Kasumi-1 (cell line): ENCODE results near the gene SMIM14.
"Not testable (repeated sequence)": the region's sequence is repeated elsewhere in the genome, so short reads cannot be mapped to it uniquely, and the experiment has no call there.

Experiments
- DNase-seq, 2 experiments: peaks; one replicate each; lab custom pipeline; 2025; lab: John Stamatoyannopoulos, UW

SMIM14 gene

DNA sequence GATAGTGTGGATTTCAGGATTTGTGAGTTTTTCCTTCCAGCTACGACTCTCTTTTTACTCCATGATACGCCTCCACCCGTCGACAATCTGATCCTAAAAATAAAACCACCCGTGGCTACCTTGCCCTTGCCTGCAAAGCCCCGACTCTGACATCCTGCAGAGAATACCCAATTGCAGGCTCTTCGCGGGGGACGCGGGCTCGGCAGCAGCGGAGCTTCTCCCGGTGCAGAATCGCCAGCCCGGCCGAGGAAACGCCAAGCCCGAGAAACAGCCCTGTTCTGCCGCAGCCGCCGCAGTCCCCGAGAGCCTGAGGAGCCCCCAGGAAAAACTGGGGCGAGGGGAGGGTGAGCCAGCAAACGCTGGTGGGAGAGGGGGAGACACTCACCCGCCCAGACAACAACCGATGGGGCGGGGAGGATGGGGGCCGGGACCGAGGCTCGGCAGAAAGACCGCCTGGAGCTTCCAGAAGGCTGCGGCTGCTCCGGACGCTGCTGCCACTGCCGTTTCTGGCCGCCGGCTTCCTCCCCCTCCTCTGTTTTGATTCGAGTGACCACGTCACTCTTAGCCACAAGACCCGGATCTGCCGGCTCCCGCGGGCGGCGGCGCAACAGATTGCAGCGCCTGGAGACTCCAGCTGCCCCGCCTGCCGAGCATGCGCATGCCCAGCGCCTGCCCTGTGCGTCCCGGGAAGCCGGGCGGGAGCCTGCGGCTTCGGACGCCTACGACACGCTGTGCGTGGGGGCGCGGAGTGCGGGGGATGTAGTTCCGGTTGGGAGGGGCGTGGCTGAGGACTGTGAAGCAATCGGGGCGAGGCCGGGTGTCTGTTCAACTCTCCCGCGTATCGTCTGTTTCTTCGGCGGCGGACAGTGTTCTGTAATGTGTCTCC lies at the start of gene SMIM14:
Gene SMIM14 (minus strand): TSS at position 512 of the 886 bp plus-strand sequence. CDS start 33,720 bp downstream, outside the sequence.
- peak; percentile 87 to 89 for DNase-seq

DNA sequence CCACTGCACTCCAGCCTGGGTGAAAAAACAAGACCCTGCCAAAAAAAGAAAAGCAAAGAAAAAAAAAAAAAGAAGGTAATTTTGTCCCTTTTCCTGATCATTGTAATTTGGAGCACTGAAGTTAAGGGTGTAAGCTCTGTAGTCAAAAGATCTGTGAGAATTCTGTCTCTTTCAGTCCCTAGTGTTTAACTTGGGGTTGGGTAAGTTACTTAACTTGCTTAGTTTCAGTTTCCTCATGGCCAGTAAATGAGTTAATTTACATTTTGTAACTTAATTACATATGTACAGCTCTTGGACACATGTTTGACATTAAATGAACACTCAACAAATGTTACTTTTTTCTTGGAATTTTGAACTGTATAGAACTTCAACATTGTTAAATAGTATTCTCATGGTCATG lies 48.3 kb upstream of the SMIM14 start:
- no peak for DNase-seq

GRCh38 chr4:39685990-39686389 lies 47.3 kb upstream of the SMIM14 start:
- DNase-seq = no peak

GRCh38 chr4:39682138-39682537 lies 43.5 kb upstream of the SMIM14 start:
- DNase-seq = no peak

DNA sequence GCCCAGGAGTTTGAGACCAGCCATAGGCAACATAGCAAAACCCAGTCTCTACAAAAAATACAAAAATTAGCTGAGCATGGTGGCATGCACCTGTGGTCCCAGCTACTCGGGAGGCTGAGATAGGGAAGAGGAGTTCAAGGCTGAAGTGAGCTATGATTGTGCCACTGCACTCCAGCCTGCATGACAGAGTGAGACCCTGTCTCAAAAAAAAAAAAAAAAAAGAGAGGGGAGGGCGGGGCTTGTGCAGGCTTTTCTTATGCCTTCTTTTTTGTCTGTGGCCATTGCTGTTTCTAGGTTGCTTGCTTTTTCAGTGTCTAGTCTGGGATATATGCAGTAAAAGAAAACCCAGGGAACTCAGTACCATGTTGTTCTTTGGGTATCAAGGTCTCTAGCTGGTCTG lies 42.3 kb upstream of the SMIM14 start:
- DNase-seq = not testable (repeated sequence)

DNA sequence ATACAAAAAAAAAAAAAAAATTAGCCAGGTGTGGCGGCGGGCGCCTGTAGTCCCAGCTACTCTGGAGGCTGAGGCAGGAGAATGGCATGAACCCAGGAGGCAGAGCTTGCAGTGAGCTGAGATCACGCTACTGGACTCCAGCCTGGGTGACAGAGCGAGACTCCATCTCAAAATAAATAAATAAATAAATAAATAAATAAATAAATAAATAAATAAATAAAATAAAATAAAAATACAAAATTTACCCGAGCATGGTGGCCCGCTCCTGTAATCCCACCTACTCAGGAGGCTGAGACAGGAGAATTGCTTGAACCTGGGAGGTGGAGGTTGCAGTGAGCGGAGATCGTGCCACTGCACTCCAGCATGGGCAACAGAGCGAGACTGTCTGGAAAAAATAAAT lies 37.0 kb upstream of the SMIM14 start:
- DNase-seq = not testable (repeated sequence)

GRCh38 chr4:39670296-39670695 lies 31.6 kb upstream of the SMIM14 start:
- DNase-seq = not testable (repeated sequence)

- no peak for DNase-seq
Observed at GRCh38 chr4:39668887-39669286, 30.2 kb upstream of the SMIM14 start.

DNA sequence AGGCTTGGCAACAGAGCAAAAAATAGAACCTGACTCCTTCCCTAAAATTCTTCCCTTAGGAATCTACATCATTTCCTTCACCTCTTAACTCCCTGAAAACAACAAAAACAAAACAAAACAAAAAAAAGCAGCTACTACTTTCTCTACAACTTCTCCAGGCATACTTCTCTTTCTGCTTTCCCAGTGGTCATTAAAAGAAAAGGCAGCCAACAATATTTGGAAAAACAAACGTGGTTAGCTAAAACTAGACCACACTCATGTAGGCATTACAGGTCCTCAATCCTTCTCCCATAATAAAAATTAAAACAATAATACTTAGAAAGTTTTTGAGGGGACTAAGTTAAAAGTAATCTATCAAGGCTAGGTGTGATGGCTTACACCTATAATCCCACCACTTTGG lies 29.0 kb upstream of the SMIM14 start:
- no peak for DNase-seq

- DNase-seq = no peak
Observed at GRCh38 chr4:39664828-39665731, 26.4 kb upstream of the SMIM14 start.

DNA sequence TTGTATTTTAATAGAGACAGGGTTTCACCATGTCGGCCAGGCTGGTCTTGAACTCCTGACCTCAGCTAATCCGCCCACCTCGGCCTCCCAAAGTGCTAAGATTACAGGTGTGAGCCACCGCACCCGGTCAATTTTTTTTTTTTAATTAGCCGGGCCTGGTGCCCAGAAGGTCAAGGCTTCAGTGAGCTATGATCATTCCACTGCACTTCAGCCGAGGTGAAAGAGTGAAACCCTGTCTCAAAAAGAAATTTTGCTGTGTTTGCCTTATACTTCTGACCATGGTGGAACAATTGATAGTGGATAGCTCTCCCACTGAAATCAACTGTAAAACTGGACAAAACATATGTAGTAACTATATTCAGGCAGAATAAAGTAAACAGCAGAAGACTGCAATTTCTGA lies 24.0 kb upstream of the SMIM14 start:
- no peak for DNase-seq

- no peak for DNase-seq
Observed at GRCh38 chr4:39660757-39661156, 22.1 kb upstream of the SMIM14 start.

DNA sequence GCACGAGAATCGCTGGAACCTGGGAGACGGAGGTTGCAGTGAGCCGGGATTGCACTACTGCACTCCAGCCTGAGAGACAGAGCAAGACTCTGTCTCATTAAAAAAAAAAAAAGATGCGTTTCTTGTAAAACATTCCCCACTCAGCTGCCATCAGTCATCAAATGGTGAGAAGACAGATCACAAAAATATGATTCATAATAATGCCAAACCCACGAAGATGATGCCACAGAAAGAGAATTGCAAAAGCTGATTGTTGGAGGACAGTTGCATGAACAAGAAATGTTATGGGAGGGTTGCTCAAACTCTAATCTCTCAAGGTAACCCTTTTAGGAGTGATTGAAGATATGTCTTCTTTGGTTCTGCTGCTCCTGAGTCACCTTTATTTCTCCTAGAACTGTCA lies 21.4 kb upstream of the SMIM14 start:
- no peak for DNase-seq

DNA sequence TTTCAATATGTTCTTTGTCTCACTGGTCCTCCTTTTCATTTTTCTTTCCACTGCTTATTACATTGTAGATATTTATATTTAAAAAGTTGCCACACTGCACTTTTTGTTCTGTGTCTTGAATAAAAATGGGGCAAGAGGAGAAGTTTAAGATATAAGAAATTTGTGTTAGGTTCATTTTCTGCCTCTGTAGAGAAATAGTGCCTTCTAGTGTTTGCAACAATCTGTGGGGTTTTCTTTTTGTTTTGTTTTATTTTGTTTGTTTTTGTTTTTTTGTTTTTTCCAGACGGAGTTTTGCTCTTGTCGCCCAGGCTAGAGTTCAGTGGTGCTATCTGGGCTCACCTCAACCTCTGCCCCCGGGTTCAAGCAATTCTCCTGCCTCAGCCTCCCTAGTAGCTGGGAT lies 20.1 kb upstream of the SMIM14 start:
- no peak for DNase-seq

DNA sequence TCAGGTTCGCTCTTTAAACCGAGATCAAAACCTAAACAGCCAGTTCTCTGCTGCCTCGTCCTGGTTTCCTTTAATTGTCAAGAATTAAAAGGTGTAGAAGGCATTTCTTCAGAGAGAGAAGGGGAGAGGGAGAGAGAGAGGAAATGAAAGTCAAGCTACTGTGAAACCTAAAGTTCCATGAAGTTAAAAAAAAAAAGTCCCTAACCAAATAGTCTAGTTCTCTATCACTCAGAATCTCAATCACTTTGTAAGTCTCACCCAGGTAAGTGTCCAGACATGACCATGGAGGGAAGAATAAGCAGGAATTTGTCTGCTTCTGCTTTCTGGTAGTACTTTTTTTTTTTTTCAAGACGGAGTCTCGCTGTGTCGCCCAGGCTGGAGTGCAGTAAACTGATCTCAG lies 18.8 kb upstream of the SMIM14 start:
- DNase-seq = no peak

DNA sequence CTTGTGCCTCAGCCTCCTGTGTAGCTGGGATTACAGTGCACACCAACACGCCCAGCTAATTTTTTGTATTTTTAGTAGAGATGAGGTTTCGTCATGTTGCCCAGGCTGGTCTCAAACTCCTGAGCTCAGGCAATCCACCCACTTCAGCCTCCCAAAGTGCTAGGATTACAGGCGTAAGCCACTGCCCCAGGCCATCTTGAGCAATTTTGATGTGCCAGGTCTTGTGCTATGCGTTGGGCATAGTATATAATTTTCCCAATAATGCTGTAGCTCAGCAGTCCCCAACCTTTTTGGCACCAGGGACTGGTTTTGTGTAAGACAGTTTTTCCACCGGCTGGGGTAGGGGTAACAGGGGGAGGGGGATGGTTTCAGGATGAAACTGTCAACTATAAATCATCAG lies 18.0 kb upstream of the SMIM14 start:
- not testable (repeated sequence) for DNase-seq

DNA sequence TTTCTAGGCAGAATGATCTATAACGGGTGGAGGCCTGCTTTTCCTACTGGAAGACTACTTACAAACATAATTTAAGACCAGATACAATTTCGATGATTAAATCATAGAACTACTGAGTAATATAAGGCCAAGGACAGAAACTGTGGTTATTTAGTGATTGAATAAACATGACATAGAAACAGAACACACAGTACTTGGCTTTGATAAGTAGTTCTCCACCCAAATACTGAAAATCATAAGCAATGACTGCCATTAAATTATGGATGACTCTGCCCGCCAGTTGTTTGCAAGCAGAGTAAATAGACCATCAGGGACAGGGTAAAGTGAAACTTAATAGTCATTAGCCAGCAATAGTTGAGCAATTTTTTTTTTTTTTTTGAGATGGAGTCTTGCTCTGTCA lies 17.2 kb upstream of the SMIM14 start:
- DNase-seq = no peak

- no peak for DNase-seq
Observed at GRCh38 chr4:39655211-39655610, 16.5 kb upstream of the SMIM14 start.

GRCh38 chr4:39651586-39651985 lies 12.9 kb upstream of the SMIM14 start:
- DNase-seq = not testable (repeated sequence)

GRCh38 chr4:39649639-39650265 lies 11.1 kb upstream of the SMIM14 start:
- no peak for DNase-seq

GRCh38 chr4:39648827-39649558 lies 10.3 kb upstream of the SMIM14 start:
- no peak for DNase-seq

GRCh38 chr4:39648213-39648612 lies 9.5 kb upstream of the SMIM14 start:
- DNase-seq = no peak
